Stimulated activated CD4-positive, alpha-beta T cell treated with anti-CD3 and anti-CD28 coated beads, Interleukin-1b, Interleukin-23, amount 100 ng/mL, for 4 hours (primary cell): Measurements from ENCODE around the gene ZNF780A.
"Not testable (repeated sequence)": the region's sequence is repeated elsewhere in the genome, so short reads cannot be mapped to it uniquely, and the experiment has no call there.

Experiments
- DNase-seq, 2 donors: peaks; one replicate each; pipeline ENCODE4 v3.0.0-alpha.2; 2020; ENCODE audit warnings: low read depth in 2 of 2

Gene ZNF780A

GRCh38 chr19:40084948-40085347, 5.8 kb downstream of the ZNF780A start:
- DNase-seq = no peak

- no peak for DNase-seq
Observed at GRCh38 chr19:40081411-40081810, 9.3 kb downstream of the ZNF780A start.

GRCh38 chr19:40080289-40080688, 10.5 kb downstream of the ZNF780A start:
- DNase-seq = no peak

GRCh38 chr19:40078377-40078776, 12.4 kb downstream of the ZNF780A start:
- no peak for DNase-seq

GRCh38 chr19:40070058-40070457, 20.7 kb downstream of the ZNF780A start:
- no peak for DNase-seq

GRCh38 chr19:40059624-40060023, 31.1 kb downstream of the ZNF780A start:
- no peak for DNase-seq

- DNase-seq = no peak
Observed at GRCh38 chr19:40057166-40057565, 33.6 kb downstream of the ZNF780A start.

GRCh38 chr19:40056505-40056904, 34.2 kb downstream of the ZNF780A start:
- DNase-seq = no peak

- peak; percentile 49 to 51 for DNase-seq
Observed at GRCh38 chr19:40055832-40056504, 34.8 kb downstream of the ZNF780A start, which contains the start of gene ZNF780B. TSS of gene ZNF780B (minus strand) at chr19:40056231. CDS start at chr19:40050332, 5,899 bp downstream.

GRCh38 chr19:40055049-40055448, 35.7 kb downstream of the ZNF780A start:
- DNase-seq = no peak

- no peak for DNase-seq
Observed at GRCh38 chr19:40054632-40055031, 36.1 kb downstream of the ZNF780A start.

GRCh38 chr19:40053491-40053890, 37.3 kb downstream of the ZNF780A start:
- no peak for DNase-seq

- DNase-seq = not testable (repeated sequence)
Observed at GRCh38 chr19:40041718-40042117, 49.0 kb downstream of the ZNF780A start.

- DNase-seq = not testable (repeated sequence)
Observed at GRCh38 chr19:40038047-40038446, 52.7 kb downstream of the ZNF780A start.

- no peak for DNase-seq
Observed at GRCh38 chr19:40035996-40036395, 54.7 kb downstream of the ZNF780A start.

GRCh38 chr19:40033989-40034560, 56.7 kb downstream of the ZNF780A start:
- DNase-seq = no peak

- no peak for DNase-seq
Observed at GRCh38 chr19:40026597-40026970, 64.2 kb downstream of the ZNF780A start.

- DNase-seq = no peak
Observed at GRCh38 chr19:40025938-40026596, 64.7 kb downstream of the ZNF780A start.

GRCh38 chr19:40023969-40024368, 66.8 kb downstream of the ZNF780A start:
- no peak for DNase-seq
